Psoas muscle (tissue), 8 donors: ENCODE results near the gene CTNS. TPM values are rescaled to one million over a fixed set of nuclear protein-coding genes. Genes with fewer than 3 reads are reported as not detected.

Experiments used
- ATAC-seq, 4 donors: fragments of 200-7000 bp; cut with Tn5 transposase; one replicate each; pipeline ENCODE4 v1.9.1; 2020; ENCODE audit warnings: moderate library complexity in 3 of 4, mild to moderate bottlenecking in 2 of 4
- DNase-seq, 2 donors: peaks; one replicate each; pipeline ENCODE4 v3.0.0-alpha.2; 2020
- H3K27ac ChIP-seq: fragments of 200-600 bp; one replicate; pipeline ENCODE4 v1.8.0; 2022
- H3K27me3 ChIP-seq, 3 donors: fragments of 200-600 bp in 1 of 3; one replicate each; pipeline versions ENCODE4 v1.6.1 to v1.8.0; 2013 to 2022; ENCODE audit warnings: low read length in 2 of 3, mild to moderate bottlenecking in 2 of 3, moderate library complexity in 1 of 3; ENCODE audit not compliant: insufficient read depth in 3 of 3
- H3K36me3 ChIP-seq, 2 donors: fragments of 200-600 bp in 1 of 2; one replicate each; pipeline versions ENCODE4 v1.6.1 to v1.8.0; 2013 to 2022; ENCODE audit warnings: low read depth in 1 of 2, mild to moderate bottlenecking in 1 of 2, moderate library complexity in 1 of 2; ENCODE audit not compliant: insufficient read depth in 1 of 2
- H3K4me1 ChIP-seq: fragments of 200-600 bp; one replicate; pipeline ENCODE4 v1.8.0; 2022
- H3K4me3 ChIP-seq: fragments of 200-600 bp; one replicate; pipeline ENCODE4 v1.8.0; 2022; ENCODE audit warnings: mild to moderate bottlenecking
- H3K9me3 ChIP-seq: fragments of 200-600 bp; one replicate; pipeline ENCODE4 v1.8.0; 2022
- CTCF ChIP-seq: fragments of 200-600 bp; IDR thresholded peaks from one replicate; pipeline ENCODE4 v1.8.0; 2022; ENCODE audit warnings: antibody characterized with exemption
- WGBS, 3 donors: extraction: QIAGEN DNeasy Blood & Tissue Kit; methylation state at CpG; one replicate each; pipeline versions ENCODE4 v1.1.6 to v1.1.7; 2013; 5-methylcytosine and 5-hydroxymethylcytosine counted together
- intact Hi-C, 2 donors: fragments of 100-400 bp; cut with DNase I; formaldehyde crosslinking; loops; one replicate each; pipeline versions ENCODE4 v1.11.0 to v1.14.2; 2022
- polyA plus RNA-seq, 3 donors: library from polyadenylated mRNA; stranded (reverse); fragments of 200-250 nt; gene quantifications; one replicate each; pipeline ENCODE4 v1.2.3, GENCODE V29; 2013
- total RNA-seq, 4 donors: library from RNA; stranded (reverse); fragmentation: NEBNext Ultra II Directional in 2 of 4; extraction: Animal tissue kit (Norgen Biotek cat#: 25700) in 2 of 4; gene quantifications; one replicate each; pipeline versions ENCODE4 v1.2.1 to v1.2.4, GENCODE V29; 2021 to 2023
- donor health status: healthy with polysubstance abuse.
- donor health status: DM: no; HTN: no; CAD: no; lungs with moderate emphysema.
- donor health status: Bipolar disorder and iron deficiency.
- donor health status: healthy.
- donor health status: DM: yes; HTN: yes; CAD: no.
- donor health status: DM: no; HTN: no; CAD: no.
- donor health status: DM: no; HTN: no; CAD: no.
- donor health status: DM: yes; HTN: yes; CAD: no.

Gene CTNS
- total and polyA plus RNA-seq, 7 donors, result 7.3 to 32.7 (median 10.1) TPM

GRCh38 chr17:3663102-3664011, 26.8 kb downstream of the CTNS start:
- ATAC-seq, result no peak
- 82 to 87% (median 86%) methylated on average over 32 to 33 of the region's 33 CpGs for WGBS, 3 donors
- Histone ChIP-seq H3K27me3 (no peaks in the 10 kb centered on the region), H3K4me1 (peaks cover 40% of the 10 kb centered on the region), H3K27ac (no peak overlapping the region), H3K9me3 (no peaks in the 10 kb centered on the region), H3K4me3 (no peak overlapping the region), H3K36me3 (peaks cover 2 to 52% of the 10 kb centered on the region in 2 donors)
- no peak for TF ChIP-seq CTCF
- DNase-seq, result no peak
- intact Hi-C loops, result no loop called here

GRCh38 chr17:3665834-3666233, 29.3 kb downstream of the CTNS start:
- 46 to 59% (median 53%) methylated on average over 5 of the region's 5 CpGs for WGBS, 3 donors

GRCh38 chr17:3666516-3666915, 30.0 kb downstream of the CTNS start:
- Histone ChIP-seq H3K27me3 (no peaks in the 10 kb centered on the region), H3K4me3 (peak overlapping the region; percentile 97), H3K36me3 (peaks cover 2 to 53% of the 10 kb centered on the region in 2 donors), H3K27ac (peak overlapping the region; percentile 96), H3K4me1 (peaks cover 35% of the 10 kb centered on the region), H3K9me3 (no peaks in the 10 kb centered on the region)
- intact Hi-C loops, result no loop called here
- no peak for TF ChIP-seq CTCF
- 54 to 67% (median 58%) methylated on average over 6 of the region's 6 CpGs for WGBS, 3 donors
- ATAC-seq (no peak), DNase-seq (no peak)

More at GRCh38 chr17:3665834-3666233, 29.3 kb downstream of the CTNS start:
- Histone ChIP-seq H3K9me3 (no peaks in the 10 kb centered on the region), H3K27me3 (no peaks in the 10 kb centered on the region), H3K4me1 (peaks cover 35% of the 10 kb centered on the region), H3K4me3 (no peak overlapping the region), H3K36me3 (peaks cover 2 to 55% of the 10 kb centered on the region in 2 donors), H3K27ac (peak overlapping the region; percentile 96)
- DNase-seq, result no peak
- intact Hi-C loops, result no loop called here
- ATAC-seq, result no peak
- no peak for TF ChIP-seq CTCF

- Histone ChIP-seq H3K9me3 (no peaks in the 10 kb centered on the region), H3K27me3 (no peaks in the 10 kb centered on the region), H3K36me3 (peaks cover 2 to 49% of the 10 kb centered on the region in 2 donors), H3K4me1 (peaks cover 35% of the 10 kb centered on the region), H3K4me3 (peak overlapping the region; percentile 97), H3K27ac (peak overlapping the region; percentile 96)
- no peak for TF ChIP-seq CTCF
- WGBS, 3 donors, result 1 to 4% (median 2%) methylated on average over 32 to 39 of the region's 39 CpGs
- peak; percentile 92 to 95 for DNase-seq
- intact Hi-C loops, result loop anchor here in 1 of 2 donors (1.0 kb wide), 1 partner anchor 27 kb away; no protein-coding TSS in a partner anchor
- peak; percentile 67 to 79 (median 70) for ATAC-seq
Measured at GRCh38 chr17:3667366-3668278, 31.1 kb downstream of the CTNS start.
